8988T (cell line): ENCODE results near the gene ZNF280A.
"Not testable (repeated sequence)": the region's sequence is repeated elsewhere in the genome, so short reads cannot be mapped to it uniquely, and the experiment has no call there.

Source experiments
- DNase-seq: peaks from one replicate; pipeline ENCODE4 v3.0.0; 2011

The ZNF280A gene

GRCh38 chr22:22509912-22510311 lies 10.2 kb downstream of the ZNF280A start:
- DNase-seq = not testable (repeated sequence)

- DNase-seq = no peak
Measured at GRCh38 chr22:22508274-22509176, 11.5 kb downstream of the ZNF280A start, which contains the start of gene ZNF280B. ZNF280B (minus strand) TSS chr22:22508742; CDS start chr22:22489398, 19,344 bp downstream.

GRCh38 chr22:22507743-22508273 lies 12.3 kb downstream of the ZNF280A start:
- DNase-seq = no peak

GRCh38 chr22:22506736-22507135 lies 13.3 kb downstream of the ZNF280A start:
- DNase-seq = no peak

- DNase-seq = no peak
Measured at GRCh38 chr22:22498267-22498666, 21.8 kb downstream of the ZNF280A start.

- not testable (repeated sequence) for DNase-seq
Measured at GRCh38 chr22:22491589-22491988, 28.5 kb downstream of the ZNF280A start.

GRCh38 chr22:22488736-22489135 lies 31.3 kb downstream of the ZNF280A start:
- no peak for DNase-seq

GRCh38 chr22:22487869-22488597 lies 32.0 kb downstream of the ZNF280A start:
- DNase-seq = no peak

- DNase-seq = no peak
Measured at GRCh38 chr22:22487059-22487458, 33.0 kb downstream of the ZNF280A start.

- no peak for DNase-seq
Measured at GRCh38 chr22:22486132-22486899, 33.8 kb downstream of the ZNF280A start.

GRCh38 chr22:22485524-22485923 lies 34.5 kb downstream of the ZNF280A start:
- no peak for DNase-seq

GRCh38 chr22:22484023-22484422 lies 36.0 kb downstream of the ZNF280A start:
- DNase-seq = no peak

GRCh38 chr22:22480940-22481339 lies 39.1 kb downstream of the ZNF280A start:
- DNase-seq = no peak

GRCh38 chr22:22479999-22480532 lies 40.0 kb downstream of the ZNF280A start:
- no peak for DNase-seq

GRCh38 chr22:22479116-22479515 lies 41.0 kb downstream of the ZNF280A start:
- no peak for DNase-seq

GRCh38 chr22:22478470-22478869 lies 41.6 kb downstream of the ZNF280A start:
- DNase-seq = no peak

GRCh38 chr22:22474733-22475132 lies 45.3 kb downstream of the ZNF280A start:
- DNase-seq = no peak

- DNase-seq = not testable (repeated sequence)
Measured at GRCh38 chr22:22471104-22471503, 49.0 kb downstream of the ZNF280A start.

- no peak for DNase-seq
Measured at GRCh38 chr22:22469527-22469926, 50.5 kb downstream of the ZNF280A start.

- not testable (repeated sequence) for DNase-seq
Measured at GRCh38 chr22:22468794-22469469, 51.1 kb downstream of the ZNF280A start.

GRCh38 chr22:22467112-22467511 lies 53.0 kb downstream of the ZNF280A start:
- no peak for DNase-seq

GRCh38 chr22:22465782-22466181 lies 54.3 kb downstream of the ZNF280A start:
- no peak for DNase-seq
